Measurements from ENCODE around the gene MARCHF10.

MARCHF10 gene

DNA sequence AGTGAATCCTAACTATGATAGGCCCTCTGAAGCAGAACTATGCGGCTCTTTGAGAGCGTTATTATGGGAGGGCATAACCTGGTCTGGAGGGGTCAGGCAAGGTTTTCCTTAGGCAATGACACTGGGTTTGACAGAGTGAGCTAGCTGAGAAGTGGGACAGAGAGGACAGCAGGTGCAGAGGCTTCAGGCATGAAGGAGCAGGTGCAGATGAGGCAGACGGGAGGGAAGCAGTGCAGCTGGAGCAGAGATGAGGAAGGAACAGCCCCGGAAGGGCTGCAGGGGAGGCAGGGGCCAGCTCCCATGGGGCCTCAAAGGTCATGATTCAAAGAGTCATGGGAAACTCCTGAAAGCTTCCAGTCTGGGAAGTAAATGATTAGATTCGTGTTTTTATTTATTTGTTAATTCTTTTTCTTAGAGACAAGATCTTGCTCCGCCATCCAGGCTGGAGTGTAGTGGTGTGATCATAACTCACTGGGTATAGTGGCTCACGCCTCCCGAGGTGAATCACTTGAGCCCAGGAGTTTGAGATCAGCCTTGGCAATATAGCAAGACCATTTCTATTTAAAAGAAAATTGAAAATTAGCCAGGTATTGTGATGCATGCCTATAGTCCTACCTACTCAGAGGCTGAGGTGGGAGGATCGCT, 5.4 kb downstream of the MARCHF10 start:
- no peaks in the 10 kb centered on the region for H3K4me1 ChIP-seq (ENCODE audit: control insufficient read depth, insufficient read depth, low read length, poor library complexity, severe bottlenecking)
- DNase-seq = no peak
- H3K36me3 ChIP-seq (ENCODE audit: control insufficient read depth, insufficient read depth, low read length) = no peaks in the 10 kb centered on the region

DNA sequence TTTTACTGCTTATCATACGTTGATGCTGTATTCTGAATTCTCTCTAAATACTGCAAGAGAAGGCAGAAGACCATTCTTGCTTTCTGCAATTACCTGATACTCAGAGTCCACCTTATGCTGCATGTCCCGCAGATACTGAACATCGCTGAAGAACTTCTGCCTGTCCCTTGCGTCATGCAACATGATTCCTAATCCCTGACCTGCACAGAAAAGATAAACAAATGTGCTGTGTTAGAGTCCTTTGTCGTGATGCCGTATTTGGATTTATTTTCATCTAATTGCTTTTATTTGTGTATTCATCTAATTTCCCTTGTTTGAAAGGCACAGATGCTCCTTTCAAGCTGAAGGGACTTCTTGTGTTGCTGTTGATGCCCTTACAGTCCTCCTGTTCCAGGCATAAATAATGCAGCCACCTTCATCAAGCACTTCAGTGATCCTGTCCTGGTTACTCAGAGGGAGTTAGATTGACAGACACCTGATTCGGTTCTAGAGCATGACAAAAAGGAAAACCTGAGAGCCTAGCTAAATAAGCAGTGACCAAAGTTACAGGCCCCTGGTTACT, 6.5 kb downstream of the MARCHF10 start:
- H3K27ac ChIP-seq (ENCODE audit: insufficient read depth, low read length, poor library complexity, severe bottlenecking) = no peak overlapping the region
- H3K4me1 ChIP-seq (ENCODE audit: control insufficient read depth, insufficient read depth, low read length, poor library complexity, severe bottlenecking) = no peaks in the 10 kb centered on the region
- no peak for DNase-seq
- H3K9me3 ChIP-seq (ENCODE audit: control insufficient read depth, low read length) = no peaks in the 10 kb centered on the region
- no peak overlapping the region for H3K4me3 ChIP-seq (ENCODE audit: insufficient read depth, low read depth, low read length, poor library complexity, severe bottlenecking)
- no peaks in the 10 kb centered on the region for H3K36me3 ChIP-seq (ENCODE audit: control insufficient read depth, insufficient read depth, low read length)
- no peaks in the 10 kb centered on the region for H3K27me3 ChIP-seq (replicated peaks; ENCODE audit: control insufficient read depth, insufficient read depth, low read length, poor library complexity, severe bottlenecking)

More for the DNA sequence above, 5.4 kb downstream of the MARCHF10 start:
- Histone ChIP-seq H3K4me3 (ENCODE audit: insufficient read depth, low read depth, low read length, poor library complexity, severe bottlenecking) (no peak overlapping the region), H3K27me3 (replicated peaks; ENCODE audit: control insufficient read depth, insufficient read depth, low read length, poor library complexity, severe bottlenecking) (no peaks in the 10 kb centered on the region), H3K27ac (ENCODE audit: insufficient read depth, low read length, poor library complexity, severe bottlenecking) (no peak overlapping the region), H3K9me3 (ENCODE audit: control insufficient read depth, low read length) (no peaks in the 10 kb centered on the region)

DNA sequence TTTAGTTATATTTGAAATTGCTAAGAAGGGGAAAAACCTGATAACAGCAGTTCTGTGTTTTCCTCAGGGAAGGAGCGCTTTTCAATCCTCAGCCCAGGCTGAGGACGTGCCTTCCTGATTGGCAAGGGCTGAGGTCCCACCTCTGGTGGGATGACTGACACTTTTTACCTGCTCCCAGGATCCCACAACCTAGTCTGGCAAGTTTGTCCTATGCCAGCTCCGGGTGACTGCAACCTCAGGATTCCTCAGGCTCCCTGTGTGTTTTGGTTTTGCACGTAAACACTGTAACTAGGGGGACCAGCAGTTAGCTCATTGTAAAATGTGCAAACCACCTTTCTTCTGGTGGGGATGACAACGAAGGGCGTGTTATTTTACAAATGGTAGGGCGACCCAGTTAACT, 7.5 kb downstream of the MARCHF10 start:
- H3K4me3 ChIP-seq (ENCODE audit: insufficient read depth, low read depth, low read length, poor library complexity, severe bottlenecking) = no peak overlapping the region
- no peaks in the 10 kb centered on the region for H3K9me3 ChIP-seq (ENCODE audit: control insufficient read depth, low read length)
- no peak for DNase-seq
- no peaks in the 10 kb centered on the region for H3K27me3 ChIP-seq (replicated peaks; ENCODE audit: control insufficient read depth, insufficient read depth, low read length, poor library complexity, severe bottlenecking)
- H3K36me3 ChIP-seq (ENCODE audit: control insufficient read depth, insufficient read depth, low read length) = no peaks in the 10 kb centered on the region
- no peaks in the 10 kb centered on the region for H3K4me1 ChIP-seq (ENCODE audit: control insufficient read depth, insufficient read depth, low read length, poor library complexity, severe bottlenecking)
- no peak overlapping the region for H3K27ac ChIP-seq (ENCODE audit: insufficient read depth, low read length, poor library complexity, severe bottlenecking)

DNA sequence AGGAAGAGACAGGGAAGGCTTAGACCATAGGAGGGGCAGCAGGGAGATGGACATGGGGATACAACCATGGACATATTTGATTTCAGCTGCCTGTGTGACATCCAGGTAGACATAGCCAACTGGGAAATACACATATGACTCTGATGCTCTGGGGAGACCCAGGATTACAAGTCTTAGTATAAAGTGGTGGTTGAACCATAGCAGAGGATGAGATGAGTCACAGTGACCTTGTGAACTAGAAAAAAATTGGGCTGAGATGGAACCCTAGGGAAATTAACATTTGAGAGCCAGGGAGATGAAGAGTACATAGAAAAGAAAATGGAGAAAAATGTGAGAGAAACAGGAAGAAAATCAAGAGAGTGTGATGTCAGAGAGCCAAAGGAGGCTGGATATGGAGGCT, 10.2 kb downstream of the MARCHF10 start:
- Histone ChIP-seq H3K4me1 (ENCODE audit: control insufficient read depth, insufficient read depth, low read length, poor library complexity, severe bottlenecking) (no peaks in the 10 kb centered on the region), H3K4me3 (ENCODE audit: insufficient read depth, low read depth, low read length, poor library complexity, severe bottlenecking) (no peak overlapping the region), H3K36me3 (ENCODE audit: control insufficient read depth, insufficient read depth, low read length) (no peaks in the 10 kb centered on the region), H3K27me3 (replicated peaks; ENCODE audit: control insufficient read depth, insufficient read depth, low read length, poor library complexity, severe bottlenecking) (no peaks in the 10 kb centered on the region), H3K9me3 (ENCODE audit: control insufficient read depth, low read length) (no peaks in the 10 kb centered on the region), H3K27ac (ENCODE audit: insufficient read depth, low read length, poor library complexity, severe bottlenecking) (no peak overlapping the region)
- DNase-seq = no peak

DNA sequence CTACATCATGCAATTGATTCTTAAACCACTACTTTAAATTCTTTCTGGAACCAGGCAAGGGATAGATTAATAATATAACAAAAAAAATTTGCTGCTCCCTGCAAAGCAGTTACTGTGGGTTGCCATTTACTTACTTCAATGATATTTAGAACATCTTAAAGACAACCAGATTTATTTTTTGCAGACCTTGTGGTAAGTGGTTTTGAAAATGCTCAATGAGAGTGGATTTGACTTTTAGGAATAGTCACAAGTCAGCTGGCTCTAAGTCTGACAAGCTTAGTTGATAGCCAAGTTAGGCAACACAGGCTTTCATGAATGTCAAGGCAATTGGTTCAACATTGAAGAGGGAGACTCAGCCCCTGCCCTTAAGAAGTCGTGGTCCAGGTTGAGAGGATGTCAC, 11.8 kb downstream of the MARCHF10 start:
- Histone ChIP-seq H3K36me3 (ENCODE audit: control insufficient read depth, insufficient read depth, low read length) (no peaks in the 10 kb centered on the region), H3K27ac (ENCODE audit: insufficient read depth, low read length, poor library complexity, severe bottlenecking) (no peak overlapping the region), H3K4me3 (ENCODE audit: insufficient read depth, low read depth, low read length, poor library complexity, severe bottlenecking) (no peak overlapping the region), H3K27me3 (replicated peaks; ENCODE audit: control insufficient read depth, insufficient read depth, low read length, poor library complexity, severe bottlenecking) (no peaks in the 10 kb centered on the region), H3K4me1 (ENCODE audit: control insufficient read depth, insufficient read depth, low read length, poor library complexity, severe bottlenecking) (no peaks in the 10 kb centered on the region), H3K9me3 (ENCODE audit: control insufficient read depth, low read length) (no peaks in the 10 kb centered on the region)
- DNase-seq = no peak

DNA sequence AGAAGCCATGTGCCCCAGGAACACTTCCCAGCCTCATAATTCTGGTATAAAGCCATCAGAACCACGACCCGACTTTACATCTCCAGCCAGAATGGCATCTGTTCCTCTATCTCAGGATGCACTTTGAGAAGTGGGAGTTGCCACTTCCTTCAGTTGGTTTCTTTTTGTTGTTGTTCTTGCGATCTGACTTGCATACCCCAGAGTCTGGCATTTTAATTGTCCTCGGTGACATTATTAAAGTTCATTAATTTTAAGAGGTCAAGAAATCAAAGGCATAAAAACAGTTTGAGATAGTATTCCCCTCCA, 13.5 kb downstream of the MARCHF10 start:
- H3K36me3 ChIP-seq (ENCODE audit: control insufficient read depth, insufficient read depth, low read length) = no peaks in the 10 kb centered on the region
- no peak overlapping the region for H3K27ac ChIP-seq (ENCODE audit: insufficient read depth, low read length, poor library complexity, severe bottlenecking)
- H3K4me1 ChIP-seq (ENCODE audit: control insufficient read depth, insufficient read depth, low read length, poor library complexity, severe bottlenecking) = no peaks in the 10 kb centered on the region
- no peak overlapping the region for H3K4me3 ChIP-seq (ENCODE audit: insufficient read depth, low read depth, low read length, poor library complexity, severe bottlenecking)
- no peaks in the 10 kb centered on the region for H3K27me3 ChIP-seq (replicated peaks; ENCODE audit: control insufficient read depth, insufficient read depth, low read length, poor library complexity, severe bottlenecking)
- no peaks in the 10 kb centered on the region for H3K9me3 ChIP-seq (ENCODE audit: control insufficient read depth, low read length)
- no peak for DNase-seq

DNA sequence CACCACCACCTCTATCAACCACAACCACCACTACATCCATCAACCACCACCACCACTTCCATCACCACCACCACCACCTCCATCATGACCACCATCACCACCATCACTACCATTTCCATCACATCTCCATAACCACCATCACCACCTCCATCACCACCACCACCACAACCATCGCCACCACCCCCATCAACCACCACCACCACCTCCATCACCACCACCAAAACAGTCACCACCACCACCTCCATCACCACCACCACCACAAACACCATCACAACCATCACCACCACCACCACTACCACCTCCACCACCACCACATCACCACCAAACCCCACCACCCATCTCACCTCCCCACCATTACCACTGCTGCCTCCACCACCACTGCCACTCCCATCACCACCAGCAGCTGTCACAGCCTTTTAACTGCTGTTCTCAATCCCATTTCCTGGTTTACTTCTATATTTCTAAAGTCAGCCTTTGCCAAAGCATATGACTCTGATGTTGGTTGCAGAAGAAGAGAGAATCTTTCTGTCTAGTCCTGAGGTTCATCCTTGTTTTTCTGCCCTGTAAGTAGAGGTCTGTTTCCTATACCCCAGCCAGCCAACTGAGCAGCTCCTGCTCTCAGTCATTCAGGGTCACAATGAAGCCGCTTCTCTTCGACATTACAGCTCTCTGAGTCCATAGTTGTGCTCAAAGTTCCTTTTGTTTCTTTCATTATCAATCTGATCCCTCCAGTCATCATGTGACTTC, 14.0 kb downstream of the MARCHF10 start:
- no peaks in the 10 kb centered on the region for H3K27me3 ChIP-seq (replicated peaks; ENCODE audit: control insufficient read depth, insufficient read depth, low read length, poor library complexity, severe bottlenecking)
- no peak overlapping the region for H3K4me3 ChIP-seq (ENCODE audit: insufficient read depth, low read depth, low read length, poor library complexity, severe bottlenecking)
- H3K36me3 ChIP-seq (ENCODE audit: control insufficient read depth, insufficient read depth, low read length) = no peaks in the 10 kb centered on the region
- no peak overlapping the region for H3K27ac ChIP-seq (ENCODE audit: insufficient read depth, low read length, poor library complexity, severe bottlenecking)
- H3K9me3 ChIP-seq (ENCODE audit: control insufficient read depth, low read length) = no peaks in the 10 kb centered on the region
- no peak for DNase-seq
- no peaks in the 10 kb centered on the region for H3K4me1 ChIP-seq (ENCODE audit: control insufficient read depth, insufficient read depth, low read length, poor library complexity, severe bottlenecking)

DNA sequence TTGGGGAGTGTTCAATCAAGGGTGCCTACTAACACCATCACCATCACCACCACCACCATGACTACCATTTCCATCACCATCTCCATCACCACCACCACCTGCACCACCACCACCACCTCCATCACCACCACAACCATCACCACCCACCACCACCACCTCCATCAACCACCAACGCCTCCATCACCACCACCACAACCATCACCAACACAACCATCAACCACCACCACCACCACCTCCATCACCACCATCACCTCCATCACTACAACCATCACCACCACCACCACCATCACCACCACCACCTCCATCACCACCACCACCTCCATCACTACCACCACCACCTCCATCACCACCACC, 15.7 kb downstream of the MARCHF10 start:
- Histone ChIP-seq H3K9me3 (ENCODE audit: control insufficient read depth, low read length) (no peaks in the 10 kb centered on the region), H3K36me3 (ENCODE audit: control insufficient read depth, insufficient read depth, low read length) (no peaks in the 10 kb centered on the region), H3K27ac (ENCODE audit: insufficient read depth, low read length, poor library complexity, severe bottlenecking) (no peak overlapping the region), H3K4me3 (ENCODE audit: insufficient read depth, low read depth, low read length, poor library complexity, severe bottlenecking) (no peak overlapping the region), H3K27me3 (replicated peaks; ENCODE audit: control insufficient read depth, insufficient read depth, low read length, poor library complexity, severe bottlenecking) (no peaks in the 10 kb centered on the region), H3K4me1 (ENCODE audit: control insufficient read depth, insufficient read depth, low read length, poor library complexity, severe bottlenecking) (no peaks in the 10 kb centered on the region)
- no peak for DNase-seq

DNA sequence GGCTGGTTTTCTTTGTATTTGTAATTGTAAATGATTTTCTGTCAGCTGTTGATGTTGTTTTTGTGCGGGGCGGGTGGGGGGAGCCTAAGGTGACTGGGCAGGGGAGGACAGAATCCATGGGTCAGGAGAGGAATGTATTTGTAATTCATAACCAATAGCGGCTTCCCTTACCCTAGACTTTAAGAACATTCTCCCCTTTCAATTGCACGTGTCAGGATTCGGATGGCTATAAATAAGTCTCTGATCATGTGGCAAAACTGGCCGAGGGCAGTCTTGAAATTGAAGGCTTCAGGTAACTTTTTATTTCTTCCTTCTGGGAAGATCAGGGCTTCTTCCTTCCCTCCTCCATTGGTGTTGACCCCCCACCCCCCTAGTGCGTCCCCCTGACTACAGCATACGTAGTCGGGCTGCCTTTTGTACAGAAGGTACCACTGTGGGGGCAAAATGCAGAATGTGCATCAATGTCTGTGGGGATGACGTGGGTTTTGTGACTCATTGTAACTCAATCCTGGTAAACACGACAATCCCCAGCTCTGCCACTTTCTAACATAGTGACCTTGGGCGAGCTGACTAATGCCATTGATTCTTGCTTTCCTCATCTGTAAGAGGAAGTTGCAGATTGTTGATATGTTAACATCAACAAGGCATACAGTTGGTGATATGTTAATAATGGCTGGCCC, 16.2 kb downstream of the MARCHF10 start:
- Histone ChIP-seq H3K4me3 (ENCODE audit: insufficient read depth, low read depth, low read length, poor library complexity, severe bottlenecking) (no peak overlapping the region), H3K27me3 (replicated peaks; ENCODE audit: control insufficient read depth, insufficient read depth, low read length, poor library complexity, severe bottlenecking) (no peaks in the 10 kb centered on the region), H3K4me1 (ENCODE audit: control insufficient read depth, insufficient read depth, low read length, poor library complexity, severe bottlenecking) (no peaks in the 10 kb centered on the region), H3K9me3 (ENCODE audit: control insufficient read depth, low read length) (no peaks in the 10 kb centered on the region), H3K36me3 (ENCODE audit: control insufficient read depth, insufficient read depth, low read length) (no peaks in the 10 kb centered on the region), H3K27ac (ENCODE audit: insufficient read depth, low read length, poor library complexity, severe bottlenecking) (no peak overlapping the region)
- DNase-seq = no peak

DNA sequence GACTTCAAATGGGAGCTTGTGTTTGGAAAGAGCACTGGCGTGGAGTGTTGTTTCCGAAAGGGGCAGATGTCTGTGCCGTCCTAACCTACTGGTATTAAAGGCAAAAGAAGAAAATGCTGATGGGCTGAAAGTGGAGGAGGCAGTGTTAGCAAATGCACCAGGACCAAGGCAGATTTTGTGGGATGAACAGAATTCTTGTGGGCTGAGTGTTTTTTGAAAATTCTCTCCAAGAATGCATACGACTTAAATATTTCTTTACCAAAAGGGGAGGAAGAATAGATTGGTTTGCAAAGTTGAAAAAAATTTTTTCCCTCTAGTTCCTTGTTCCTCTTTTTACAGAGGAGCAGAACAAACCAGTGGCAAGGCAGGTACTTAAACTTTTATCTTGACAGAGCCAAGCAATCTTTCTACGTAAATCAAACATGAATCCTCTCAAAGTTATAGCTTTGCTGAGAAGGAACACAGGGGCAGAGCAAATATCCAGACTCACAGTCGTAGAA, 16.8 kb downstream of the MARCHF10 start:
- Histone ChIP-seq H3K4me1 (ENCODE audit: control insufficient read depth, insufficient read depth, low read length, poor library complexity, severe bottlenecking) (no peaks in the 10 kb centered on the region), H3K36me3 (ENCODE audit: control insufficient read depth, insufficient read depth, low read length) (no peaks in the 10 kb centered on the region), H3K27me3 (replicated peaks; ENCODE audit: control insufficient read depth, insufficient read depth, low read length, poor library complexity, severe bottlenecking) (no peaks in the 10 kb centered on the region), H3K9me3 (ENCODE audit: control insufficient read depth, low read length) (no peaks in the 10 kb centered on the region), H3K4me3 (ENCODE audit: insufficient read depth, low read depth, low read length, poor library complexity, severe bottlenecking) (no peak overlapping the region), H3K27ac (ENCODE audit: insufficient read depth, low read length, poor library complexity, severe bottlenecking) (no peak overlapping the region)
- DNase-seq = no peak

Measured in effector memory CD4-positive, alpha-beta T cell (primary cell).